Natural killer cell treated with Interleukin-12 subunit alpha and Interleukin-12 subunit beta and Interleukin-15 and Interleukin-18, amount 100 ng/mL, for 72 hours (primary cell): ENCODE measurements around the gene KANSL2. TPM values are rescaled to one million over a fixed set of nuclear protein-coding genes. Genes with fewer than 3 reads are reported as not detected.
"Not testable (repeated sequence)": the region's sequence is repeated elsewhere in the genome, so short reads cannot be mapped to it uniquely, and the experiment has no call there.

Experiments
- ATAC-seq, 2 donors: fragments of 150-1000 bp; cut with Tn5 transposase in 1 of 2; sonication (Bioruptor Pico), chemical (Tn5 transposase) in 1 of 2; 2 replicates each; pipeline ENCODE4 v1.10.0; 2021
- DNase-seq: peaks from one replicate; pipeline ENCODE4 v3.0.0; 2022; ENCODE audit warnings: low spot score
- H3K27ac Mint-ChIP-seq, 2 donors: 1 replicate in 1 of 2; 2 replicates in 1 of 2; pipeline ENCODE4 v1.8.0; 2022; ENCODE audit warnings: mixed read lengths in 2 of 2, mild to moderate bottlenecking in 1 of 2, moderate library complexity in 1 of 2
- H3K27me3 Mint-ChIP-seq, 2 donors: 1 replicate in 1 of 2; 2 replicates in 1 of 2; pipeline ENCODE4 v1.8.0; 2022; ENCODE audit warnings: mixed read lengths in 2 of 2
- H3K36me3 Mint-ChIP-seq: one replicate; pipeline ENCODE4 v1.8.0; 2022; ENCODE audit warnings: mixed read lengths
- H3K4me1 Mint-ChIP-seq, 2 donors: 1 replicate in 1 of 2; 2 replicates in 1 of 2; pipeline ENCODE4 v1.8.0; 2022; ENCODE audit warnings: low read depth in 2 of 2, mixed read lengths in 2 of 2, mild to moderate bottlenecking in 1 of 2
- H3K4me3 Mint-ChIP-seq: one replicate; pipeline ENCODE4 v1.8.0; 2022; ENCODE audit warnings: mixed read lengths
- H3K9me3 Mint-ChIP-seq: 2 replicates; pipeline ENCODE4 v1.8.0; 2022; ENCODE audit warnings: mixed read lengths
- total RNA-seq, 2 donors: library from RNA; stranded (reverse); gene quantifications; one replicate each; pipeline ENCODE4 v1.2.3, GENCODE V29; 2022

Gene KANSL2, protein sequence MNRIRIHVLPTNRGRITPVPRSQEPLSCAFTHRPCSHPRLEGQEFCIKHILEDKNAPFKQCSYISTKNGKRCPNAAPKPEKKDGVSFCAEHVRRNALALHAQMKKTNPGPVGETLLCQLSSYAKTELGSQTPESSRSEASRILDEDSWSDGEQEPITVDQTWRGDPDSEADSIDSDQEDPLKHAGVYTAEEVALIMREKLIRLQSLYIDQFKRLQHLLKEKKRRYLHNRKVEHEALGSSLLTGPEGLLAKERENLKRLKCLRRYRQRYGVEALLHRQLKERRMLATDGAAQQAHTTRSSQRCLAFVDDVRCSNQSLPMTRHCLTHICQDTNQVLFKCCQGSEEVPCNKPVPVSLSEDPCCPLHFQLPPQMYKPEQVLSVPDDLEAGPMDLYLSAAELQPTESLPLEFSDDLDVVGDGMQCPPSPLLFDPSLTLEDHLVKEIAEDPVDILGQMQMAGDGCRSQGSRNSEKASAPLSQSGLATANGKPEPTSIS
- 10 to 100 TPM; 42.5 to 77.9 TPM for total RNA-seq

DNA sequence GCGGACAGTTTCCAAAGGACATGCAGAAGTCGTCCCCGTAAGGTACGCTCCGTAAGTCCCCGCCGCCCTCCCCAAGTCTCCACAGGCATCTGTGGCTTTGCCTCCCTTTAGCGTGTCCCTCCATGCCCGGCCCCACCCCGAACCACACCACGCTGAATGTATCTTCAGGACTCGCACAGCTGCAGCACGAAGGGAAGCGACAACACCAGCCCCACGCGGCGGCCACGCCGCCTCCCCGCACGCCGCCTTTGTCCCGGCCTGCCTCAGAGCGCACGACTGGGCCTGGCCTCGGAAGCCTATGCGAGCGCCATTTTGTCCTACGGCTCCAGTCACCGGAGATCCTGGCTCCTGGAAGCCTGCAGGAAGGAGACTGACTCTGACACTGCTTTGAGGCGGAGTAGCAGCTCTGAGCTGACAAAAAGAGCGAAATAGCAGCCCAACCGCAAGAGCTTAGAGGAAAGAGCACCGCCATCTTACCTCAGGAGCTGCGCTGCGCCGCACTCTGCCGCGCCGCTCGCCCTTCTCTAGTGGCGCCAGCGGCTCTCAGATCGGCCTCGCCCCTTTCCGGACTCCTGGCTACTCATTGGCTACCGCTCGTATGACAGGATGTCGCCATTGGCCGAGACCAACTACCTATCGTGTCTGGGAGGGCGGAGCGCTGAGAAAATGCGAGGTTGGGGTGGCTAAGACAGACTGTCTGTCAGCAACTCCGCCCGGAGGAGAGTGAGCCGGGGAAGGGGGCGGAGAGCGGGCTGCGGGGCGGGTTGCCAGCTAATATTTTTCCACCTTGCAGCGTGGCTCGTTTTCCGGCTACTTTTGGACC is at the start of gene KANSL2:
TSS of gene KANSL2 (minus strand) at position 529 of the 823 bp plus-strand sequence. CDS start 606 bp downstream, outside the sequence.
- H3K4me3 Mint-ChIP-seq, result peak within 1 kb of the TSS; percentile 81
- H3K27ac Mint-ChIP-seq, result peak within 1 kb of the TSS; percentile 86 to 90
- H3K36me3 Mint-ChIP-seq, result peaks cover 13% of the 10 kb centered on the region
- DNase-seq (peak; percentile 98), ATAC-seq (peak; percentile 99 to 100)
- H3K27me3 Mint-ChIP-seq, result no peaks in the 10 kb centered on the region
- peaks cover 34 to 42% of the 10 kb centered on the region in 2 donors for H3K4me1 Mint-ChIP-seq
- H3K9me3 Mint-ChIP-seq, result no peaks in the 10 kb centered on the region

DNA sequence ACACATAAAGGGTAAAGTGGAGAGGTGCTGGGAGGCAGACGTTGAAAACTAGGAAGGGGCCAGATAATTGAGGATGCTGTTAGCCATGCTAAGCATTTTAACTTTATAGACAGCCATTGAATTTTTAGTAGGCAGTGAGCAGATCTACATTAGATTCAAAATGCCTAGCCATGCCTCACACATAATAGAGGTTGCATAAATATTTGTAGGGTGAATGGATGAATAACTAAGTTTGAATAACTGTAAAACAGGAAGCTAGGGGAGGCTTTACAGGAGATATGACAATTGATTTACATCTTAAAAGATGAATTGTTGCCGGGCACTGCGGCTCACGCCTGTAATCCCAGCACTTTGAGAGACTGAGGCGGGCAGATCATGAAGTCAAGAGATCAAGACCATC is 46.8 kb upstream of the KANSL2 start:
- no peaks in the 10 kb centered on the region for H3K4me1 Mint-ChIP-seq
- H3K27me3 Mint-ChIP-seq, result peaks cover 7 to 11% of the 10 kb centered on the region in 2 donors
- H3K9me3 Mint-ChIP-seq, result no peaks in the 10 kb centered on the region
- no peaks in the 10 kb centered on the region for H3K36me3 Mint-ChIP-seq
- no peak overlapping the region for H3K4me3 Mint-ChIP-seq
- DNase-seq (no peak), ATAC-seq (no peak)
- H3K27ac Mint-ChIP-seq, result no peak overlapping the region

DNA sequence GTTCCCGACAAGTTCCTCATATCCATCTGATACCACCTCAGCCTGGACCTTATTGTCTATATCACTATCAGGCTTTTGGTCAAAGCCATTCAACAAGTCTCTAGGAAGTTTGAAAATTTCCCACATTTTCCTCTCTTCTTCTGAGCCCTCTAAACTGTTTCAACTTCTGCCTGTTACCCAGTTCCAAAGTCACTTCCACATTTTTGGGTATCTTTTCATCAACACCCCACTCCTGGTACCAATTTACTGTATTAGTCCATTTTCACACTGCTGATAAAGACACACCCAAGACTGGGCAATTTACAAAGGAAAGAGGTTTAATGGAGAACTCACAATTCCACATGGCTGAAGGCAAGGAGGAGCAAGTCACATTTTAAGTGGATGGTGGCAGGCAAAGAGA is 38.7 kb upstream of the KANSL2 start:
- ATAC-seq, H3K9me3 Mint-ChIP-seq, H3K27ac Mint-ChIP-seq, DNase-seq, H3K4me3 Mint-ChIP-seq, H3K27me3 Mint-ChIP-seq: not testable (repeated sequence)
- Mint-ChIP-seq H3K36me3 (peaks cover 18% of the 10 kb centered on the region), H3K4me1 (peaks cover 13% of the 10 kb centered on the region in 2 donors)

DNA sequence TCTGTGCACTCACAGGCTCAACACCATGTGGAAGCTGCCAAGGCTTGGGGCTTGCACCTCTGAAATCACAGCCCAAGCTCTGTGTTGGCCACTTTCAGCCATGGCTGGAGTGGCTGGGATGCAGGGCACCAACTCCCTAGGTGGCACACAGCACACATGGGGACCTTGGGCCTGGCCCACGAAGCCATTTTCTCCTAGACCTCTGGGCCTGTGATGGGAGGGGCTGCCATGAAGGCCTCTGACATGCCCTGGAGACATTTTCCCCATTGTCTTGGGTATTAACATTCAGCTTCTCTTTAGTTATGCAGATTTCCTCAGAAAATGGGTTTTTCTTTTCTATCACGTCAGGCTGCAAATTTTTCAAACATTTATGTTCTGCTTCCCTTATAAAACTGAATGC is 38.1 kb upstream of the KANSL2 start:
- peaks cover 14 to 16% of the 10 kb centered on the region in 2 donors for H3K4me1 Mint-ChIP-seq
- not testable (repeated sequence) for ATAC-seq, H3K27ac Mint-ChIP-seq, DNase-seq, H3K9me3 Mint-ChIP-seq, H3K27me3 Mint-ChIP-seq, H3K4me3 Mint-ChIP-seq
- H3K36me3 Mint-ChIP-seq, result peaks cover 18% of the 10 kb centered on the region

DNA sequence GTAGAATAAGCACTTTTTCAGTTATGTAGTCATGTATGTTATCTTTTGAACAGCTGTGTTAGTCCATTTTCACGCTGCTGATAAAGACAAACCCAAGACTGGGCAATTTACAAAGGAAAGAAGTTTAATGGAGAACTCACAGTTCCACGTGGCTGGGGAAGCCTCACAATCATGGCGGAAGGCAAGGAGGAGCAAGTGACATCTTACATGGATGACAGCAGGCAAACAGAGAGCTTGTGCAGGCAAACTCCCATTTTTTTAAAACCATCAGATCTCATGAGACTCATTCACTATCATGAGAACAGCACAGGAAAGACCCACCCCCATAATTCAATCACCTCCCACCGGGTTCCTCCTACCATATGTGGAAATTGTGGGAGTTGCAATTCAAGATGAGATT is 37.0 kb upstream of the KANSL2 start:
- not testable (repeated sequence) for H3K27me3 Mint-ChIP-seq, H3K4me3 Mint-ChIP-seq, ATAC-seq, H3K27ac Mint-ChIP-seq, H3K9me3 Mint-ChIP-seq, DNase-seq
- Mint-ChIP-seq H3K4me1 (peaks cover 23 to 26% of the 10 kb centered on the region in 2 donors), H3K36me3 (peaks cover 20% of the 10 kb centered on the region)

DNA sequence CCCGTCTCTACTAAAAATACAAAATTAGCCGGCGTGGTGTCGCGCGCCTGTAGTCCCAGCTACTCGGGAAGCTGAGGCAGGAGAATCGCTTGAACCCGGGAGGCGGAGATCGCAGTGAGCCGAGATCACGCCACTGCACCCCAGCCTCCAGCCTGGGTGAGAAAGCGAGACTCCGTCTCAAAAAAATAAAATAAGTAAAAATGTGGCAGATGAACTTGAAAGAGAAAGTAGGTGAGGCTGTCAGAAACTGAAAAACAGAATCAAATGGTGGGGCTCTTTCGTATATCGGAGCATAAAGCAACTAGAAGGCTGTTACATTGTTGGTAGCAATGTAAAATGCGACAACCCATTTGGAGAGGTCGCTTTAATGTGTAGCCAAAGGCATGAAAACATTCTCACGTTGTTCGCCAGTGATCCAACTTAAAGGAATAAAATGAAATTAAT is 35.2 kb upstream of the KANSL2 start:
- Mint-ChIP-seq H3K27ac (peak overlapping the region; percentile 96 to 99), H3K27me3 (peaks cover 0 to 2% of the 10 kb centered on the region in 2 donors), H3K4me1 (peaks cover 32 to 36% of the 10 kb centered on the region in 2 donors), H3K4me3 (peak overlapping the region; percentile 98), H3K36me3 (peaks cover 31% of the 10 kb centered on the region), H3K9me3 (peaks cover 8% of the 10 kb centered on the region)
- peak in 1 of 2 donors; percentile 0 for ATAC-seq
- DNase-seq, result no peak

DNA sequence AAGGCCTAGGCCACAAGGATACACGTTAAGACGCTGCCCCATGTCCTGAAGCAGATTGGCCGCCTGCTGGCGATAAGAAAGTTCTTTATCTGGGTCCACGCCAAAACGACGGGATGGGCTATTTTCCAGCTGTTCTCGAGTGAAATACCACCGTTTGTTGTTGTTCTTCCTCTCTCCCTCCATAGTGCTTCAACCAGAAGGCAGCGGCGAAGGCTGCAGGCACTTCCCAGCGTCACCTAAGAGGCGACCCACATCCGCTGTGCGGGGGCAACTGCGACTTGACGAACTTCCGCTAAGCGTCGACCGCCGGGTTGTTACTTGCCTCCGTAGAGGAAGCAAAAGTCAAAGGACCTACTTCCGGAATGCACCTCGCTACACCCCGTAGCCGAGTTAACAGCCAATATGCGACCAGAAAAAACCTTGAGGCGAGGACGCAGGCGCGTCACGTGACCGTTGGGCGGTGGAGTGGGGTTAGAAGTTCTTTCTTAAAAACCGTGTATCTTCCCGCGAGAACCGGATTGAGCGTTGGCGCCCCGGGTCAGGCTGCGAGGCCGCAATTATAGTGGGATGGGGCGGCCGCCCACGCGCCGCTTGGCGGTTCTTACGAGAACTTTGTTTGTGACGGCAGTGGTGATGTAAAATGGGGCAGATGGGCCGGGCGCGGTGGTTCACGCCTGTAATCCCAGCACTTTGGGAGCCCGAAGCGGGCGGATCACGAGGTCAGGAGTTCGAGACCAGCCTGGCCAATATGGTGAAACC is 34.6 kb upstream of the KANSL2 start, which contains the start of gene CCNT1:
TSS of gene CCNT1 (minus strand) at position 215 of the 759 bp plus-strand sequence. CDS start at position 183, 32 bp downstream.
- DNase-seq (peak; percentile 100), ATAC-seq (peak; percentile 96 to 99)
- peak within 1 kb of the TSS; percentile 98 for H3K4me3 Mint-ChIP-seq
- H3K9me3 Mint-ChIP-seq, result peaks cover 8% of the 10 kb centered on the region
- H3K27ac Mint-ChIP-seq, result peak within 1 kb of the TSS; percentile 96 to 99
- peaks cover 0 to 2% of the 10 kb centered on the region in 2 donors for H3K27me3 Mint-ChIP-seq
- H3K4me1 Mint-ChIP-seq, result peaks cover 32 to 36% of the 10 kb centered on the region in 2 donors
- peaks cover 31% of the 10 kb centered on the region for H3K36me3 Mint-ChIP-seq

DNA sequence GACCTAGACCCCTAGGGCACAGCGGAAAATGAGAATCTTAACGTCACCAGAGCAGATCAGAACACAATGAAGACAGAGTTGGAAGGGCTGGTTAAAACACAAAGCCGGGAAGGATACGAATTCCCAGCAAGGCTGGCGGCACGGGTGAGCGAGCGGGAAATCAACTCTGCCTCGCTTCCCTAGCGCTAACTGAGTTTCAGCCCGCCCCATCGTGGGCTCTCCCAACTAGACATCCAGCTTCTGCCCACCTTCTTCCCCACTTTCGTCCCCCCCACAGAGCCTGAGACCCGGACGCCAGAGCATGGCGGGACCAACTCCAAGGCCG is 34.1 kb upstream of the KANSL2 start:
- peaks cover 31% of the 10 kb centered on the region for H3K36me3 Mint-ChIP-seq
- DNase-seq (no peak), ATAC-seq (peak in 1 of 2 donors; percentile 35)
- H3K4me3 Mint-ChIP-seq, result peak overlapping the region; percentile 98
- peaks cover 0 to 2% of the 10 kb centered on the region in 2 donors for H3K27me3 Mint-ChIP-seq
- H3K9me3 Mint-ChIP-seq, result peaks cover 8% of the 10 kb centered on the region
- H3K4me1 Mint-ChIP-seq, result peaks cover 32 to 36% of the 10 kb centered on the region in 2 donors
- peak overlapping the region; percentile 96 to 99 for H3K27ac Mint-ChIP-seq

DNA sequence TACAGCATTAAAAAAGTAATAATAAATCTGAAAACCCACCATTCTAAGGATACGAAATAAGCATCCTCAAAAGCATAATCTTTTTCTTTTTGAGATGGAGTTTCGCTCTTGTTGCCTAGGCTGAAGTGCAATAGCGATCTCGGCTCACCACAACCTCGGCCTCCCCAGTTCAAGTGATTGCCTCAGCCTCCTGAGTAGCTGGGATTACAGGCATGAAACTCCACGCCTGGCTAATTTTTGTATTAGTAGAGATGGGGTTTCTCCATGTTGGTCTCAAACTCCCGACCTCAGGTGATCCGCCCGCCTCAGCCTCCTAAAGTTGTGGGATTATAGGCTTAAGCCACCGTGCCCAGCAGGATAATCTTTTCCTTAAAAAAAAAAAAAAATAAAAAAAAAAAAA is 30.2 kb upstream of the KANSL2 start:
- Mint-ChIP-seq H3K4me3 (no peak overlapping the region), H3K36me3 (peaks cover 22% of the 10 kb centered on the region), H3K4me1 (peaks cover 34 to 46% of the 10 kb centered on the region in 2 donors), H3K9me3 (no peaks in the 10 kb centered on the region), H3K27ac (no peak overlapping the region), H3K27me3 (no peaks in the 10 kb centered on the region)
- DNase-seq (no peak), ATAC-seq (no peak)

DNA sequence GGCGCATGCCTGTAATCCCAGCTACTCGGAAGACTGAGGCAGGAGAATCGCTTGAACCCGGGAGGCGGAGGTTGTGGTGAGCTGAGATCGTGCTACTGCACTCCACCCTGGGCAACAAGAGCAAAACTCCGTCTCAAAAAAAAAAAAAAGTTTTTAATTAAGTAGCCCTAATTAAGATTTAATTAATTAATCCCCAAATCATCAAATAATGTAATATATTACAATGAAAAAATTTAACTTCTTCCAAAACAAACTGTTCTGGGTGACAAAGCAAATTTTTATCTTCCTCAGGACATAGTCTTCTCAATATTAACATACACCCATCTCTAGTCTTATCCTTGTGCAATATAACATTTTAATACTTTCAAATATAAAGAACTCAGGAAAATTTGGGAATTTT is 16.8 kb upstream of the KANSL2 start:
- not testable (repeated sequence) for H3K27me3 Mint-ChIP-seq

DNA sequence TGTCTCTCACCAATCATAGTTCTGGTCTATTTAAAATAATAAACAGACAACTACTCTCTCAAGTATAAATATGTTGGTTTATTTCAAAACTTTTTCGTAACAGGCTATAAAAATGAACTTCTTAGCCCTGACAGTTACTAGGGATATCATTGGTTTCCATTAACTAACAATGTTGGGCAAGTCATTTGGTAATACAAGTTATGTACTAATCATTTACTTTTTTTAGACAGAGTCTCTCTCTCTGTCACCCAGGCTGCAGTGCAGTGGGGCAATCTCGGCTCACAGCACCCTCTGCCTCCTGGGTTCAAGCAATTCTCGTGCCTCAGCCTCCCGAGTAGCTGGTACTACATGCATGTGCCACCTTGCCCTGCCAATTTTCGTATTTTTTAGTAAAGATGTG is 14.6 kb upstream of the KANSL2 start:
- no peak overlapping the region for H3K27ac Mint-ChIP-seq
- DNase-seq, result no peak
- ATAC-seq, result no peak
- peaks cover 6 to 8% of the 10 kb centered on the region in 2 donors for H3K4me1 Mint-ChIP-seq
- no peaks in the 10 kb centered on the region for H3K9me3 Mint-ChIP-seq
- H3K27me3 Mint-ChIP-seq, result no peaks in the 10 kb centered on the region
- H3K4me3 Mint-ChIP-seq, result no peak overlapping the region
- peaks cover 33% of the 10 kb centered on the region for H3K36me3 Mint-ChIP-seq

More for the DNA sequence above, 16.8 kb upstream of the KANSL2 start:
- H3K36me3 Mint-ChIP-seq, result peaks cover 24% of the 10 kb centered on the region
- DNase-seq, ATAC-seq, H3K27ac Mint-ChIP-seq, H3K4me3 Mint-ChIP-seq, H3K4me1 Mint-ChIP-seq, H3K9me3 Mint-ChIP-seq: not testable (repeated sequence)

DNA sequence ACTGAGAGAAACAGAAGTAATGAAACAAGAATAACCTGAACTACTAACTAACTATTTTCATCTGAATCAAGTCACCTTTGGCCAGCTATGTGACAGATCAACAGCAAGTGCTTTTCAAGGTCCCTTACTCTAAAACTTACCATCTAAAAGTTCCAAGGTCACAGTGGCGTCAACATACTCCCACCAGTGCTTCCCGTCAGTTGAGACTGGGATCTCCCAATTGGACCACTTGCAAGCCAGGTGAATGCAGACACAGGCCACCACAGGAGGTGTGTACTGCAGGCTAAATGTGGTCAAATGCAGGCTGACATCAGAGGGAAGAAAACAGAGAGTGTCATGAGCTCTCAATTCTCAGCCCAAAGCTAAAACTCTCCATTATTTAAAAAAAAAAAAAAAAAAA is 13.8 kb upstream of the KANSL2 start:
- Mint-ChIP-seq H3K4me1 (peaks cover 12% of the 10 kb centered on the region in 2 donors), H3K4me3 (no peak overlapping the region), H3K9me3 (no peaks in the 10 kb centered on the region), H3K27me3 (no peaks in the 10 kb centered on the region), H3K27ac (no peak overlapping the region), H3K36me3 (peaks cover 40% of the 10 kb centered on the region)
- DNase-seq (no peak), ATAC-seq (no peak)

DNA sequence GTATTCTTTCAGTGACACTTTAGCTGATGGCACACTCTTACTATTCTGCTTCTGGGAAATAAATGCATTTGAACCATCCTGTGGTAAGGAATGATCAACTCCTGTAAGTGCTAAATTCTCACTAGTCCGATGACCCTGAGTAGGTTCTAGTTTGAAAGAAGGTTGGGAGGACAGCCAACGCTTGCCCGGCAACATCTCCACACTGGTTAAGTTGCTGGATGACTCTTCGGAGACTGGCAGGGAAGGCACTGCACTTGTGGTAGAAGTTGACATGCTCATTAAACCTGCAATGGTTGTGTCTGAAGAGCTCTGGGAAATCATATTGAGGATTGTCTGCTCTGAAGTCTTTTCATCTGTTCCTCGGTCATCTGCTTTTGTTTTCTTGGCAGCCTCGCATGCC is 12.0 kb upstream of the KANSL2 start:
- H3K27ac Mint-ChIP-seq, result no peak overlapping the region
- no peak overlapping the region for H3K4me3 Mint-ChIP-seq
- peaks cover 8 to 12% of the 10 kb centered on the region in 2 donors for H3K4me1 Mint-ChIP-seq
- H3K9me3 Mint-ChIP-seq, result no peaks in the 10 kb centered on the region
- DNase-seq (no peak), ATAC-seq (no peak)
- H3K27me3 Mint-ChIP-seq, result no peaks in the 10 kb centered on the region
- H3K36me3 Mint-ChIP-seq, result peaks cover 38% of the 10 kb centered on the region
